Neural progenitor cell (in vitro differentiated cells): ENCODE data around the gene SPRY2. TPM values are rescaled to one million over a fixed set of nuclear protein-coding genes. Genes with fewer than 3 reads are reported as not detected.

Experiments used
- DNase-seq: peaks from one replicate; pipeline ENCODE4 v3.0.0-alpha.2; 2016; ENCODE audit warnings: low spot score
- H2AFZ ChIP-seq: fragments of 200-600 bp; sonication (generic); replicated peaks from 2 replicates; pipeline ENCODE4 v1.6.1; 2016; ENCODE audit warnings: antibody characterized with exemption
- H3F3A ChIP-seq: fragments of 200-600 bp; sonication (generic); 2 replicates; pipeline ENCODE4 v1.6.1; 2016; ENCODE audit warnings: antibody characterized with exemption, low read depth
- H3K27ac ChIP-seq: fragments of 200-600 bp; sonication (generic); 2 replicates; pipeline ENCODE4 v1.5.1; 2016; ENCODE audit warnings: mild to moderate bottlenecking
- H3K27me3 ChIP-seq: fragments of 200-600 bp; sonication (generic); 2 replicates; pipeline ENCODE4 v1.6.1; 2016; ENCODE audit warnings: mild to moderate bottlenecking, moderate library complexity
- H3K36me3 ChIP-seq: fragments of 200-600 bp; sonication (generic); 2 replicates; pipeline ENCODE4 v1.5.1; 2016
- H3K4me1 ChIP-seq: fragments of 200-600 bp; sonication (generic); 2 replicates; pipeline ENCODE4 v1.6.1; 2016; ENCODE audit warnings: mixed run types
- H3K4me2 ChIP-seq: fragments of 200-600 bp; sonication (generic); 2 replicates; pipeline ENCODE4 v1.6.1; 2016
- H3K4me3 ChIP-seq: fragments of 200-600 bp; sonication (generic); 2 replicates; pipeline ENCODE4 v1.5.1; 2016
- H3K79me2 ChIP-seq: fragments of 200-600 bp; sonication (generic); 2 replicates; pipeline ENCODE4 v1.6.1; 2016; ENCODE audit warnings: low read depth
- H3K9ac ChIP-seq: fragments of 200-600 bp; sonication (generic); 2 replicates; pipeline ENCODE4 v1.6.1; 2016
- H3K9me3 ChIP-seq: fragments of 200-600 bp; sonication (generic); 2 replicates; pipeline ENCODE4 v1.5.1; 2016; ENCODE audit warnings: low read depth
- H4K20me1 ChIP-seq: fragments of 200-600 bp; sonication (generic); 2 replicates; pipeline ENCODE4 v1.6.1; 2016; ENCODE audit warnings: low read depth
- H3K27ac Mint-ChIP-seq: 3 replicates; pipeline ENCODE4 v1.8.0; 2021; ENCODE audit warnings: mixed read lengths
- H3K27me3 Mint-ChIP-seq: 2 replicates; pipeline ENCODE4 v1.8.0; 2022; ENCODE audit warnings: low read depth, mild to moderate bottlenecking, inconsistent platforms, moderate library complexity, mixed read lengths; ENCODE audit not compliant: insufficient read depth
- H3K36me3 Mint-ChIP-seq: 3 replicates; pipeline ENCODE4 v1.8.0; 2021; ENCODE audit warnings: mixed read lengths
- H3K4me1 Mint-ChIP-seq: 3 replicates; pipeline ENCODE4 v1.8.0; 2021; ENCODE audit warnings: mixed read lengths
- H3K4me3 Mint-ChIP-seq: 3 replicates; pipeline ENCODE4 v1.8.0; 2021; ENCODE audit warnings: mild to moderate bottlenecking, moderate library complexity, mixed read lengths
- H3K9me3 Mint-ChIP-seq: 3 replicates; pipeline ENCODE4 v1.8.0; 2020; ENCODE audit warnings: mixed read lengths
- EZH2 ChIP-seq: fragments of 200-600 bp; sonication (generic); IDR thresholded peaks from 2 replicates; pipeline ENCODE4 v1.6.1; 2017; ENCODE audit warnings: antibody characterized with exemption, mild to moderate bottlenecking, moderate library complexity
- EZH2phosphoT487 ChIP-seq: fragments of 200-600 bp; sonication (generic); IDR thresholded peaks from 2 replicates; pipeline ENCODE4 v1.6.1; 2017; ENCODE audit warnings: antibody characterized with exemption
- total RNA-seq: library from RNA; depleted of rRNA; stranded (reverse); fragments of >200 nt; gene quantifications from 2 replicates; pipeline ENCODE4 v1.2.3, GENCODE V29; 2015; ENCODE audit warnings: low replicate concordance
- TF ChIP-seq, protein P1 (sequence below): fragments of 200-600 bp; sonication (generic); IDR thresholded peaks from 2 replicates; pipeline ENCODE4 v1.5.1; 2017; ENCODE audit warnings: antibody characterized with exemption, mild to moderate bottlenecking

Gene SPRY2
- total RNA-seq, 1 donor from 2014 or later = 17.2 TPM

DNA sequence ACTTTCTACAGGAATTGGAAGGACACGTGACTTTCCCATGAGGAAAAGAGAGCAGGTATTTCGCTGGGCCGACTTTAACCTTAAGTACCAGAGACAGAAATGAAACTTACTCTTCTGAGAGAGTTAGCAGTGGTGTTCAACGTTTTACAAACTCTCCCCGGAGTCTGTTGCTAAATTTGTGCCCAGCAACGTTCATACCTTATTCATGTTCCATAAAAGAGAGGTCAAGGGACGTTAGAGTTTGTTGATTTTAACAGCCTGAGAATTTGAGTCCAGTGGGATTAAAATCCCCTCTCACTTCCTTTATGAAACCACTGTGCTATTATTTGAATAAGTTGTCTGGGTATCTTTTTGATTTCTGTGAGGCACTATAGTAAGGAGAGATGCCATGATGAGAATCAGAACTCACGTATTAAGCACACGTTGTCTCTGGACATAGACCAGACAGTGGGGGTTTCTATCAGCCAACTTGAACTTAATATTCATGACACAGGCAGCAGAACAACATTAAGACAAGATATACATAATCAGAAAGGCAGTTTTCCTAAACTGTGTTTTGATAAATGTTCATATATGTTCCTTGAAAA, 33.4 kb downstream of the SPRY2 start:
- no peaks in the 10 kb centered on the region for H3K4me1 ChIP-seq
- H3K27ac ChIP-seq = no peak overlapping the region
- Mint-ChIP-seq H3K36me3 (peaks cover 14% of the 10 kb centered on the region), H3K9me3 (peaks cover 4% of the 10 kb centered on the region), H3K4me1 (peaks cover 26% of the 10 kb centered on the region), H3K27me3 (peaks cover 2% of the 10 kb centered on the region), H3K27ac (no peak overlapping the region), H3K4me3 (no peak overlapping the region)
- no peak overlapping the region for H3K4me2 ChIP-seq
- DNase-seq = no peak
- H3F3A ChIP-seq = no peaks in the 10 kb centered on the region
- no peaks in the 10 kb centered on the region for H3K9me3 ChIP-seq
- H3K9ac ChIP-seq = no peak overlapping the region
- no peaks in the 10 kb centered on the region for H4K20me1 ChIP-seq
- H3K4me3 ChIP-seq = no peak overlapping the region
- TF ChIP-seq, protein P1, sequence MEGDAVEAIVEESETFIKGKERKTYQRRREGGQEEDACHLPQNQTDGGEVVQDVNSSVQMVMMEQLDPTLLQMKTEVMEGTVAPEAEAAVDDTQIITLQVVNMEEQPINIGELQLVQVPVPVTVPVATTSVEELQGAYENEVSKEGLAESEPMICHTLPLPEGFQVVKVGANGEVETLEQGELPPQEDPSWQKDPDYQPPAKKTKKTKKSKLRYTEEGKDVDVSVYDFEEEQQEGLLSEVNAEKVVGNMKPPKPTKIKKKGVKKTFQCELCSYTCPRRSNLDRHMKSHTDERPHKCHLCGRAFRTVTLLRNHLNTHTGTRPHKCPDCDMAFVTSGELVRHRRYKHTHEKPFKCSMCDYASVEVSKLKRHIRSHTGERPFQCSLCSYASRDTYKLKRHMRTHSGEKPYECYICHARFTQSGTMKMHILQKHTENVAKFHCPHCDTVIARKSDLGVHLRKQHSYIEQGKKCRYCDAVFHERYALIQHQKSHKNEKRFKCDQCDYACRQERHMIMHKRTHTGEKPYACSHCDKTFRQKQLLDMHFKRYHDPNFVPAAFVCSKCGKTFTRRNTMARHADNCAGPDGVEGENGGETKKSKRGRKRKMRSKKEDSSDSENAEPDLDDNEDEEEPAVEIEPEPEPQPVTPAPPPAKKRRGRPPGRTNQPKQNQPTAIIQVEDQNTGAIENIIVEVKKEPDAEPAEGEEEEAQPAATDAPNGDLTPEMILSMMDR = no peak
- no peak for TF ChIP-seq EZH2
- TF ChIP-seq EZH2phosphoT487 = no peak
- no peaks in the 10 kb centered on the region for H3K79me2 ChIP-seq
- H2AFZ ChIP-seq = no peak overlapping the region
- no peaks in the 10 kb centered on the region for H3K27me3 ChIP-seq
- no peaks in the 10 kb centered on the region for H3K36me3 ChIP-seq

DNA sequence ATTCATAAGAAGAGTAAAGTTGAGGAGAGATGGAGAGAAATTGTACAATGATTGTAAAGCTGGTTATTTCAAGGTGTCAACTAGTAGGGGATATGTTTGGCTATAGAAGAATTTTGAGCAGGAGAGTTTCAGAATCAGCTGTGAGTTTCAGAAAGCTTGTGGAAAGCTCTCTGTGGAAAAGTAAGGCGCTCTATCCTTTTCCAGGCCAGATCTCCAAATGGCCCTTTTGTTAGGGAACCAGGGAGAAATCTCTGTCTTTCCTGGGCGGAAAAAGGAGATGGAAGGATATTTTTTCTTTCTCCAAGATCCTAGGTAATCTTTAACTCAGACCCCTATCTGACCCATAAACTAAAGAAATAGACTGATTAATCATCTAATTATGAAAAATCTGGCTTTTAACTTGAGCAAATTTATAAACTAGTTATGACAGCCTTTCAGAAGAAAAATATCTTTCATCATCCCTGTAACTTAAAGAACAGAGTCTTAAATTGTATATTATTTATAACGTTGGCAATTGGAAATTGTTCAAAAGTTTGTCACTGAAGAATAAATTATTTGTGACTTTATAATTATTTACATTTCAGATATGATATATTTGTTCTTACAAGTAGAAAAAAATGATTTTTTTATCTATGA, 34.5 kb downstream of the SPRY2 start:
- DNase-seq = no peak
- no peaks in the 10 kb centered on the region for H3K27me3 ChIP-seq
- H3K79me2 ChIP-seq = no peaks in the 10 kb centered on the region
- peaks cover 4% of the 10 kb centered on the region for H3K9me3 Mint-ChIP-seq
- no peaks in the 10 kb centered on the region for H3K9me3 ChIP-seq
- no peaks in the 10 kb centered on the region for H3K36me3 ChIP-seq
- no peak for TF ChIP-seq EZH2
- TF ChIP-seq, protein P1 = no peak
- no peak for TF ChIP-seq EZH2phosphoT487
- H3K27ac Mint-ChIP-seq = no peak overlapping the region
- H3K9ac ChIP-seq = no peak overlapping the region
- H2AFZ ChIP-seq = peak overlapping the region; percentile 12
- no peaks in the 10 kb centered on the region for H3F3A ChIP-seq
- no peaks in the 10 kb centered on the region for H4K20me1 ChIP-seq
- no peak overlapping the region for H3K4me3 ChIP-seq
- no peak overlapping the region for H3K27ac ChIP-seq
- H3K4me1 Mint-ChIP-seq = peaks cover 19% of the 10 kb centered on the region
- H3K27me3 Mint-ChIP-seq = peaks cover 2% of the 10 kb centered on the region
- H3K36me3 Mint-ChIP-seq = peaks cover 14% of the 10 kb centered on the region
- no peak overlapping the region for H3K4me3 Mint-ChIP-seq
- no peak overlapping the region for H3K4me2 ChIP-seq
- H3K4me1 ChIP-seq = no peaks in the 10 kb centered on the region

DNA sequence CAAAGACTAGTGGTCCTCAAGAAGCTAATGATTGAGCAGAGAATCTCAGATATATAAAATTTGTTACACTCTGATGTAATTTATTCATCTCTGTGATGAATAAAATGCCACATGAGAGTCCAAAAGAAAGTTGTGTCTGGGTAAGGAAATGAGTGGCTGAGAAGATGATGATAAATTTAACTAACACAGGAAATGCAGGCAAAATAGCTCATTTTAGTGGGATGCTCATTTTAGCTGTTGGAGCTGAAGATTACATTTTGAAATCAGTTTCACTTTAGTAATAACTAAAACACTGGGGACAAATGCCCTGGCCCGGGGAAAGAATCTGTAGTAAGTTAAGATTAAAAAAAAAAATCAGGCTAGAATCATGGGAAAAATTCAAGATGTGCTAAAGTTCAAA, 35.2 kb downstream of the SPRY2 start:
- H3K4me3 Mint-ChIP-seq = no peak overlapping the region
- Histone ChIP-seq H3K4me2 (no peak overlapping the region), H3K27ac (no peak overlapping the region), H3K36me3 (no peaks in the 10 kb centered on the region), H3K9me3 (no peaks in the 10 kb centered on the region), H3K4me1 (no peaks in the 10 kb centered on the region), H3K79me2 (no peaks in the 10 kb centered on the region), H3K9ac (no peak overlapping the region), H3F3A (no peaks in the 10 kb centered on the region), H2AFZ (no peak overlapping the region), H3K4me3 (no peak overlapping the region), H4K20me1 (no peaks in the 10 kb centered on the region), H3K27me3 (no peaks in the 10 kb centered on the region)
- H3K4me1 Mint-ChIP-seq = peaks cover 19% of the 10 kb centered on the region
- no peak for TF ChIP-seq EZH2phosphoT487
- TF ChIP-seq EZH2 = no peak
- TF ChIP-seq, protein P1 = no peak
- DNase-seq = no peak
- H3K27ac Mint-ChIP-seq = no peak overlapping the region
- H3K9me3 Mint-ChIP-seq = peaks cover 4% of the 10 kb centered on the region
- H3K27me3 Mint-ChIP-seq = peaks cover 2% of the 10 kb centered on the region
- peaks cover 15% of the 10 kb centered on the region for H3K36me3 Mint-ChIP-seq
